Activated T-cell treated with anti-CD3 and anti-CD28 coated beads, Interleukin-2, amount 50 U/mL, for 72 hours (primary cell): ENCODE results near the gene CSRP1. TPM values are rescaled to one million over a fixed set of nuclear protein-coding genes. Genes with fewer than 3 reads are reported as not detected.
"Not testable (repeated sequence)": the region's sequence is repeated elsewhere in the genome, so short reads cannot be mapped to it uniquely, and the experiment has no call there.

Experiments used
- ATAC-seq, 2 donors: fragments of 150-1000 bp; cut with Tn5 transposase; replicated peaks in 1 of 2; 2 replicates each; pipeline ENCODE4 v1.10.0; 2021; ENCODE audit warnings: moderate library complexity in 2 of 2, mild to moderate bottlenecking in 1 of 2
- DNase-seq, 2 donors: peaks; one replicate each; pipeline ENCODE4 v3.0.0; 2021 to 2022; ENCODE audit warnings: mixed read lengths in 1 of 2
- H3K27ac Mint-ChIP-seq: one replicate; pipeline ENCODE4 v1.8.0; 2022; ENCODE audit warnings: mild to moderate bottlenecking, moderate library complexity, mixed read lengths
- H3K27me3 Mint-ChIP-seq: one replicate; pipeline ENCODE4 v1.8.0; 2022; ENCODE audit warnings: low read depth, mixed read lengths
- H3K36me3 Mint-ChIP-seq, 2 donors: one replicate each; pipeline ENCODE4 v1.8.0; 2022; ENCODE audit warnings: mixed read lengths in 2 of 2, mild to moderate bottlenecking in 1 of 2; ENCODE audit not compliant: insufficient read depth in 2 of 2
- H3K4me1 Mint-ChIP-seq: one replicate; pipeline ENCODE4 v1.8.0; 2022; ENCODE audit warnings: low read depth, mixed read lengths
- H3K4me3 Mint-ChIP-seq, 2 donors: one replicate each; pipeline ENCODE4 v1.8.0; 2022; ENCODE audit warnings: mild to moderate bottlenecking in 2 of 2, mixed read lengths in 2 of 2, moderate library complexity in 2 of 2
- H3K9me3 Mint-ChIP-seq, 2 donors: one replicate each; pipeline ENCODE4 v1.8.0; 2022; ENCODE audit warnings: mixed read lengths in 2 of 2
- total RNA-seq, 2 donors: library from RNA; stranded (reverse); gene quantifications; one replicate each; pipeline ENCODE4 v1.2.3, GENCODE V29; 2022

The CSRP1 gene
- total RNA-seq, 2 donors from 2014 or later, result 44.7 to 52.6 TPM

GRCh38 chr1:201535046-201535918 is 28.4 kb upstream of the CSRP1 start:
- ATAC-seq (peak in 1 of 2 donors; percentile 33), DNase-seq (no peak)
- Mint-ChIP-seq H3K27ac (no peak overlapping the region), H3K4me1 (peaks cover 35% of the 10 kb centered on the region), H3K4me3 (no peak overlapping the region), H3K9me3 (no peaks in the 10 kb centered on the region), H3K27me3 (peaks cover 32% of the 10 kb centered on the region), H3K36me3 (peaks cover 0 to 2% of the 10 kb centered on the region in 2 donors)

GRCh38 chr1:201533836-201534235 is 26.9 kb upstream of the CSRP1 start:
- Mint-ChIP-seq H3K4me3 (no peak overlapping the region), H3K9me3 (no peaks in the 10 kb centered on the region), H3K4me1 (peaks cover 27% of the 10 kb centered on the region), H3K36me3 (peaks cover 0 to 2% of the 10 kb centered on the region in 2 donors), H3K27me3 (peaks cover 25% of the 10 kb centered on the region), H3K27ac (no peak overlapping the region)
- ATAC-seq (no peak), DNase-seq (no peak)

- no peaks in the 10 kb centered on the region for H3K9me3 Mint-ChIP-seq
- DNase-seq (no peak), ATAC-seq (no peak)
- H3K4me3 Mint-ChIP-seq, result no peak overlapping the region
- H3K36me3 Mint-ChIP-seq, result no peaks in the 10 kb centered on the region
- H3K27ac Mint-ChIP-seq, result no peak overlapping the region
- H3K4me1 Mint-ChIP-seq, result peaks cover 18% of the 10 kb centered on the region
- H3K27me3 Mint-ChIP-seq, result peaks cover 7% of the 10 kb centered on the region
Observed at GRCh38 chr1:201531551-201532425, 24.9 kb upstream of the CSRP1 start.

- Mint-ChIP-seq H3K4me3 (no peak overlapping the region), H3K9me3 (no peaks in the 10 kb centered on the region), H3K27ac (no peak overlapping the region), H3K36me3 (no peaks in the 10 kb centered on the region), H3K4me1 (peaks cover 18% of the 10 kb centered on the region), H3K27me3 (no peaks in the 10 kb centered on the region)
- ATAC-seq (peak; percentile 49 to 59), DNase-seq (peak; percentile 42 to 43)
Observed at GRCh38 chr1:201530741-201531531, 24.0 kb upstream of the CSRP1 start.

- no peak for DNase-seq
- Mint-ChIP-seq H3K36me3 (peaks cover 0 to 3% of the 10 kb centered on the region in 2 donors), H3K27ac (no peak overlapping the region), H3K4me3 (no peak overlapping the region), H3K27me3 (no peaks in the 10 kb centered on the region), H3K9me3 (no peaks in the 10 kb centered on the region), H3K4me1 (peaks cover 8% of the 10 kb centered on the region)
- ATAC-seq, result no peak
Observed at GRCh38 chr1:201528631-201529252, 21.8 kb upstream of the CSRP1 start.

- Mint-ChIP-seq H3K27ac (no peak overlapping the region), H3K27me3 (no peaks in the 10 kb centered on the region), H3K36me3 (peaks cover 1 to 3% of the 10 kb centered on the region in 2 donors), H3K9me3 (no peaks in the 10 kb centered on the region), H3K4me1 (peaks cover 8% of the 10 kb centered on the region), H3K4me3 (no peak overlapping the region)
- DNase-seq (no peak), ATAC-seq (no peak)
Observed at GRCh38 chr1:201527879-201528278, 21.0 kb upstream of the CSRP1 start.

GRCh38 chr1:201525193-201525778 is 18.4 kb upstream of the CSRP1 start:
- H3K4me1 Mint-ChIP-seq, result peaks cover under 1% of the 10 kb centered on the region
- DNase-seq (no peak), ATAC-seq (no peak)
- no peak overlapping the region for H3K4me3 Mint-ChIP-seq
- H3K36me3 Mint-ChIP-seq, result peaks cover 5 to 7% of the 10 kb centered on the region in 2 donors
- no peaks in the 10 kb centered on the region for H3K27me3 Mint-ChIP-seq
- H3K27ac Mint-ChIP-seq, result peak overlapping the region; percentile 80
- no peaks in the 10 kb centered on the region for H3K9me3 Mint-ChIP-seq

- H3K27me3 Mint-ChIP-seq, H3K4me3 Mint-ChIP-seq, ATAC-seq, H3K4me1 Mint-ChIP-seq, H3K27ac Mint-ChIP-seq, DNase-seq, H3K9me3 Mint-ChIP-seq, H3K36me3 Mint-ChIP-seq: not testable (repeated sequence)
Observed at GRCh38 chr1:201520046-201520575, 13.2 kb upstream of the CSRP1 start.

- Mint-ChIP-seq H3K9me3 (no peaks in the 10 kb centered on the region), H3K4me1 (peaks cover 5% of the 10 kb centered on the region), H3K27ac (no peak overlapping the region), H3K4me3 (no peak overlapping the region), H3K36me3 (peaks cover 2 to 6% of the 10 kb centered on the region in 2 donors), H3K27me3 (no peaks in the 10 kb centered on the region)
- DNase-seq, result no peak
- ATAC-seq, result no peak
Observed at GRCh38 chr1:201518071-201518470, 11.1 kb upstream of the CSRP1 start.

GRCh38 chr1:201517631-201518030 is 10.7 kb upstream of the CSRP1 start:
- Mint-ChIP-seq H3K4me3 (no peak overlapping the region), H3K27me3 (no peaks in the 10 kb centered on the region), H3K4me1 (peaks cover 5% of the 10 kb centered on the region), H3K36me3 (peaks cover 2 to 6% of the 10 kb centered on the region in 2 donors), H3K27ac (no peak overlapping the region), H3K9me3 (no peaks in the 10 kb centered on the region)
- DNase-seq (no peak), ATAC-seq (no peak)

- Mint-ChIP-seq H3K36me3 (peaks cover 0 to under 1% of the 10 kb centered on the region in 2 donors), H3K4me1 (peaks cover 5% of the 10 kb centered on the region), H3K4me3 (no peak overlapping the region), H3K27ac (no peak overlapping the region), H3K27me3 (no peaks in the 10 kb centered on the region), H3K9me3 (no peaks in the 10 kb centered on the region)
- ATAC-seq (no peak), DNase-seq (no peak)
Observed at GRCh38 chr1:201516511-201517127, 9.7 kb upstream of the CSRP1 start.
